Natural killer cell treated with Interleukin-12 subunit alpha and Interleukin-12 subunit beta and Interleukin-15 and Interleukin-18, amount 100 ng/mL, for 72 hours (primary cell): ENCODE measurements around the gene SH3PXD2A. TPM values are rescaled to one million over a fixed set of nuclear protein-coding genes. Genes with fewer than 3 reads are reported as not detected.

Experiments
- ATAC-seq, 2 donors: fragments of 150-1000 bp; cut with Tn5 transposase in 1 of 2; sonication (Bioruptor Pico), chemical (Tn5 transposase) in 1 of 2; 2 replicates each; pipeline ENCODE4 v1.10.0; 2021
- DNase-seq: peaks from one replicate; pipeline ENCODE4 v3.0.0; 2022; ENCODE audit warnings: low spot score
- H3K27ac Mint-ChIP-seq, 2 donors: 1 replicate in 1 of 2; 2 replicates in 1 of 2; pipeline ENCODE4 v1.8.0; 2022; ENCODE audit warnings: mixed read lengths in 2 of 2, mild to moderate bottlenecking in 1 of 2, moderate library complexity in 1 of 2
- H3K27me3 Mint-ChIP-seq, 2 donors: 1 replicate in 1 of 2; 2 replicates in 1 of 2; pipeline ENCODE4 v1.8.0; 2022; ENCODE audit warnings: mixed read lengths in 2 of 2
- H3K36me3 Mint-ChIP-seq: one replicate; pipeline ENCODE4 v1.8.0; 2022; ENCODE audit warnings: mixed read lengths
- H3K4me1 Mint-ChIP-seq, 2 donors: 1 replicate in 1 of 2; 2 replicates in 1 of 2; pipeline ENCODE4 v1.8.0; 2022; ENCODE audit warnings: low read depth in 2 of 2, mixed read lengths in 2 of 2, mild to moderate bottlenecking in 1 of 2
- H3K4me3 Mint-ChIP-seq: one replicate; pipeline ENCODE4 v1.8.0; 2022; ENCODE audit warnings: mixed read lengths
- H3K9me3 Mint-ChIP-seq: 2 replicates; pipeline ENCODE4 v1.8.0; 2022; ENCODE audit warnings: mixed read lengths
- total RNA-seq, 2 donors: library from RNA; stranded (reverse); gene quantifications; one replicate each; pipeline ENCODE4 v1.2.3, GENCODE V29; 2022

The SH3PXD2A gene
- total RNA-seq, 2 donors from 2014 or later = 3.4 to 7.6 TPM

DNA sequence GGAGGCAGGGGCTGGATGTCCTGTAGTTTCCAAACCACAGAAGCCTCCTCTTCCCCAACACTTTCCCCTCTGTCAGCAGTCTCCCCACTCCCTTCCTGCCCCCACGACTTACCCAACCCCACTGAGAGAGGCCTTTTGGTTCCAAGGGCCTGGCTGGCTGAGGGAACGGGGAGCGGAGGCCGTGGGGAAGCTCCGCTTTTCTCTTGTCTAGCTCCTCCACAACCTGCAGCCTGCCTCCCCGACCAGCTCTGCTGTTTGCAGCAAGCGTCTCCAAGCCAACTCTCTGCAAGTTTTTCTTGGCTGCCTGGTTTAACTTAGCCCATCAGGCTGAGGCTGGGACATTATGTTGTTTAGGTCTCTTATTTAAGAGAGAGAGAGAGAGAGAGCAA lies 235.0 kb downstream of the SH3PXD2A start:
- no peak overlapping the region for H3K27ac Mint-ChIP-seq

DNA sequence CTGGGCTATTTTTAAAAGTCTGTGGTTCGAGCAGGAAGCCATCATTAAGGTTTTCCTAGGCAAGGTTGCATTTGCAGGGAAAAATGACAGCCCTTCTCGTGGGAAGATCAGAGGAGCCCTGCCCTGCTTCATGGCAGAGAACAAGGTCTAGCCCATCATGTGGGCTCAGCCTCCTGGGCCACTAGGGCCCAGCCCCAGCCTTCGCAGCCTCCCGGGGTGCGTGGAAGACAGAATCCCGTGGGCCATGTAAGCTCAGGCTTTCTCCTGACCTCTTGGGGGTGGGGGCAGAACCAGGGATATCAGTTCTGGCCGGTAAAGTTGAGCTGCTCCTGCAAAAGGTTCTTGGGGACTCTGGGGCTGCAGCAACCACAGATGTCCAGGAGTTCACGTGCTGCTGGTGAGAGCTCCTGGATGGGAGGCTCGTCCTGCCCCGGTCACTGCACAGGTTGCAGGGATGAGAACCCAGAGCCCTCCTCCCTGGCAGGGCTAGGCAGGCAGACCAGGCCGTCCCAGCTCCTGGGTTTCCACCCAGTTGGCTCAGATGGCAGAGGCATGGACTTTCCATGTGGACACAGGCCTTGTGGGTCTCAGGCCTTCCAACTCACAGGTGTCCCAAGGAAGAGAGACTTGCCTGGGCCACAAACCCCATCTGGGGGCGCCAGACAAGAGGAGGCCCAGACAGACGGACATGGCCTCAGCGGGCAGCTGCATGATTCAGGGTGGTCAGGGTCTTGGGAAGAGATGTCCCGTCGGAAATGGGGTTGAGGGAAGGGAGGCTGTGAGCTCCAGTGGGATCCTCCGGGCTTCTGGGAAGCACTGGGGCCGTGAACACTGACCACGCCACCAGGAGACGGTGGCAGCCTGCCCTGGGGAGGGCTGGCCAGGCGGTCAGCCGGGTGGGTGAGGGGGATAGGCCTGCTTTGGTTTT lies 235.7 kb downstream of the SH3PXD2A start:
- DNase-seq (no peak), ATAC-seq (no peak)
- Mint-ChIP-seq H3K27me3 (no peaks in the 10 kb centered on the region), H3K36me3 (no peaks in the 10 kb centered on the region), H3K4me3 (no peak overlapping the region), H3K4me1 (no peaks in the 10 kb centered on the region), H3K9me3 (no peaks in the 10 kb centered on the region), H3K27ac (no peak overlapping the region)

More for the DNA sequence above, 235.0 kb downstream of the SH3PXD2A start:
- H3K4me1 Mint-ChIP-seq = no peaks in the 10 kb centered on the region
- ATAC-seq (no peak), DNase-seq (no peak)
- no peaks in the 10 kb centered on the region for H3K36me3 Mint-ChIP-seq
- H3K4me3 Mint-ChIP-seq = no peak overlapping the region
- H3K9me3 Mint-ChIP-seq = no peaks in the 10 kb centered on the region
- H3K27me3 Mint-ChIP-seq = no peaks in the 10 kb centered on the region

DNA sequence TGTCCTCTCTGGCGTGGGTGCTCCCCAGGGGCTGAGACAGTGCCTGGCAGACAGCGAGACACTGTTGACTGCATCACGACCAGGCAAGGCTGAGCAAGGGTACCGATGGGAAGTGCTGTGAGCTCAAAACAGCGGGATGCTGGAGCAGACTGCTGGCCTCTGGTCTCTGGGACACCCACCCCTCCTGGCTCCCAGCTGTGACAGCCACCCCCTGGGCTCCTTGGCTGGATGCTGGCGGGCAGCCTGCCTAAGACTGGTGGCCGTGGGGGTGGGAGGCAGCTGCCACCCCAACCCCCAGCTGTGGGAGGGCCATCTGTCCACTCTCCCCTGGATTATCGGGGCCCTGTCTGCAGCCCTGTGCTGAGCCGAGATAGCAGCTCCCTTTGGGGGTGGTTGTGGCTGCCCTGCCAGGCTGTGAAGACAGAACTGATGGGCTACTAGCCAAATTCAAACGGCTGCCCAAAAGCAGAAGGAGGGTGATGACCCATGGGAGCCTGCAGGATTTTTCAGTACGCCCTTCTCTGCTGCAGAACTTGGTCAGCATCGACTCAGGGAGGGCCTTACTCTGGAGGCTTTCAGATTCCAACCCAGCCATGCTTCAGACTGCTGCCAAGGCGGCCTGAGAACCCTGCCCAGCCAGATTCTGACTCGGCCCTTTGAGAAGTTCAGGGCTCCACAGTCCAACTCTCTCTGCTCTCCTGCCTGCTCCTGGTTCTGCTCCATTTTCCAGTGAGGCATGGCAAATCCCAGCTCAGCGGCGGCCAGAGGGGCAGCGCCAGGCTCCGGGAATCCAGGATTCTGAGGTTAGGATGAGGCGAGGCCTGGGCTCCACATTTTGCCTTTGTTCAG lies 236.6 kb downstream of the SH3PXD2A start:
- H3K27me3 Mint-ChIP-seq = no peaks in the 10 kb centered on the region
- no peaks in the 10 kb centered on the region for H3K36me3 Mint-ChIP-seq
- no peak overlapping the region for H3K27ac Mint-ChIP-seq
- ATAC-seq (no peak), DNase-seq (peak; percentile 49)
- no peaks in the 10 kb centered on the region for H3K9me3 Mint-ChIP-seq
- H3K4me1 Mint-ChIP-seq = no peaks in the 10 kb centered on the region
- H3K4me3 Mint-ChIP-seq = no peak overlapping the region

DNA sequence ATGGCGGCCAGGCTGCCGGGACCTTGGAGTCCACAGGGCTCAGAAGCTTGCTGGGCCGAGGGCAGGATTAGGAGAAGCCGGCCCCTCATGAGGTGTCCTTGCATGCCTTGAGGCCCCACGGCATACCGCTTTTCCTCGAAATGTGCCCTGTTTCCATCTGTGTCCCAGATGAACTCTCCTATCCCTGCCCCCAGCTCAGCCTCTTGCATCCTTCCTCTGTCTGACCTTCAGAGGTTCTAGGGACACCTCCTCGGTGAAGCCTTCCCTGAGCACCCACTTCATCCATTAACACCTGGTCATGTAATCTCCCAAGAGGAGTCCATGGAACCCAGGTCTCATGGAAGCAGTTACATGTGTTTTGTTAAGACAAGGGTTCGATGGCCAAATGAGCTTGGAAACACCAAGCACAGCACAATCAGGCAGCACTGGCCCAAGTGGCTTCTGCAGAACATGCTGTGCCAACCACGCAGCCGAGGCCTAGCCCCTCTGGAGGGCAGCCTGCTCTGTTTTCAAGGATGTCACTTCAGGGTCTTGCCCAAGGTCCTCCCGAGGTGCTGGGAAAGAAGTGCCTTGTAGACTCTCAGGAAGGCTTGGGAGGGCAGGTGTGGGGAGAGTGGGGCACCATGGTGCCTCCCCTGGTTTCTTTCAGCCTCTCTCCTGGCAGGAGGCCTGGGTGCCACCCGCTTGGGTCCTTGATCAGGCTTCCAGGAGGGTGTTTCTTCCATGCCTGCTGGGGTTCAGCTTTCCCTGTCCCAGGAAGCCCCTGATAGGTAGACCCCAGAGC lies 237.6 kb downstream of the SH3PXD2A start:
- Mint-ChIP-seq H3K27ac (no peak overlapping the region), H3K27me3 (no peaks in the 10 kb centered on the region), H3K4me3 (no peak overlapping the region), H3K36me3 (no peaks in the 10 kb centered on the region), H3K4me1 (no peaks in the 10 kb centered on the region), H3K9me3 (no peaks in the 10 kb centered on the region)
- ATAC-seq = no peak
- DNase-seq = peak; percentile 41

DNA sequence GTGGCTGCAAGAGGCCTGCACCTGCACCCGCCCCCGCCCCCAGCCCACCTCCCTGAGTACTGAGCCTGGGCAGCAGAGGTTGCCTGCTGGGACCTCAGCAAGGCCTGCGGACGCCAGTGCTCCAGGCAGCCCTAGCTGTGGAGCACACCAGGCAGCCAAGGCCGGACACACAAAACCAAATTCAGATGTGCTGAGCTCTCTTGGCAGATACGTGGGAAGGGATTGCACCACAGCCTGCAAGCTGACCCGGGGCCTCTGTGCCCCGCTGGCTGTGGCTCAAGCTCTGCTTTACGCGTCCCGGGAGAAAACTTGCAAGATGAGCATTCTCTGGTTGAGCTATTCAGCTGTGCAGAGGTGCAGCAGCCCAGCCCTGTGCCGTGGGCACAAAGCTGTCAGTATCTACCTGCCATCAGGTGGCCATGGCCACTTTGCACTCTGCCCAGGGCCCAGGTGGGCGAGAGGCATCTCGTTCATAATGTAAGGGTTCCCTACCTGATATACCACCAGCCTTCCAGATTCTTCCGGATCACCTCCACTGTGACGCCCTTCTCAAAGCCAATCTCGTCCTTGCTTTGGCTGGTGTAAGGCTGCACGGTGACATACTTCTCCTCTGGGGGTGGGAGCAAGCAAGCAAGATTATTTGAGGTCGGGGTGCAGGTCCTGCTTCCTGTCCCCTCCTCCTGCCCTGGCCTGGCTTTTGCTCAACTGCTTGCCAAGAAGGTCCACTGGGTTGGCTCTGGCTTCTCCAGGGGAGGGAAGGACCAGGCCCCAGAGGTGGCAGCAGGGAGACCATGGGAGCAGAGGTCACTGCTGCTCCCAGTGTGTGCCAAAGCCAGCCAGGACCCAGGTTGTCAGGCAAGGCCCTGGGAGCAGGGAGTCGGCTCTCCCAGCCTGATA lies 238.4 kb downstream of the SH3PXD2A start:
- H3K4me3 Mint-ChIP-seq = no peak overlapping the region
- DNase-seq = peak; percentile 38
- no peaks in the 10 kb centered on the region for H3K4me1 Mint-ChIP-seq
- no peaks in the 10 kb centered on the region for H3K27me3 Mint-ChIP-seq
- H3K36me3 Mint-ChIP-seq = no peaks in the 10 kb centered on the region
- no peaks in the 10 kb centered on the region for H3K9me3 Mint-ChIP-seq
- H3K27ac Mint-ChIP-seq = no peak overlapping the region
- ATAC-seq = no peak

DNA sequence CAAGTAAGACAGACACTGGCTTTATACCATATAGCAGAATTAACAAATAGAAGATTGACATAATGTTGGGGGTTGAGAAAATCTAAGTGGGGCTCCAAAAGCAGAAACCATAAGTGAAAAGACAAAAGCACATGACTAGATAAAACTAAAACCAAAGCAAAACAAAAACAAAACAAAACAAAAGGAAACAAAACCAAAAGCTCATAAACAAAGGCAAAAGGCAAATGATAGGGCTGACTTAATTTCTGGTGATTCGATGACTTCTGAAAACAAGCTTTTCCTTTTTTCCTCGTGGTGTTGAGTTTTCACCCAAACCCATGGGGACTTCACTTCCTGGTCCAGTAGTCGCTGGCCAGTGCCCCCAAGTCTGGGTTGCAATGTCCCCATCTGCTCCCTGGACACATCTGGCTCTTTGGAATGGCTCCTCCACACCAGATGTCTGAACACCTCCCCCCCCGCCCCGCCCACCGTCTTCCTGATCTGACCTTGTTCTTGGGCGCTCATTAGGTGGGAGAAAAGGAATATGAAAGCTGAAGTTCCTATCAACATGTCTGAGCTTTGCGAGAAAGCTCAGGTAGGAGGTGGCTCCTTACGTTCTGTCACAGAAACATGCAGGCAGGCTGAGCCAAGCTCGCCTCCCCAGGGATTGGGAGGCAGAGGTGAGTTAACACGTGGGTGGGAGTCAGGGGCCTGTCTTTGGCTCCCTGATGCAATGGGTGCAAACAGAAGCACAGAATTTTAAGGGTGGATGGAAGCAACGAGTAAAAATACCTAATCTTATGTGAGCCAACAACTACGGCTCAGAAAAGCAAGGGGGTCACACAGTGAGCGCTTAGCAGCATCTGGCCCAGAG lies 240.8 kb downstream of the SH3PXD2A start:
- no peaks in the 10 kb centered on the region for H3K27me3 Mint-ChIP-seq
- no peaks in the 10 kb centered on the region for H3K9me3 Mint-ChIP-seq
- H3K4me3 Mint-ChIP-seq = no peak overlapping the region
- no peak for DNase-seq
- no peaks in the 10 kb centered on the region for H3K4me1 Mint-ChIP-seq
- no peaks in the 10 kb centered on the region for H3K36me3 Mint-ChIP-seq
- no peak for ATAC-seq
- no peak overlapping the region for H3K27ac Mint-ChIP-seq

DNA sequence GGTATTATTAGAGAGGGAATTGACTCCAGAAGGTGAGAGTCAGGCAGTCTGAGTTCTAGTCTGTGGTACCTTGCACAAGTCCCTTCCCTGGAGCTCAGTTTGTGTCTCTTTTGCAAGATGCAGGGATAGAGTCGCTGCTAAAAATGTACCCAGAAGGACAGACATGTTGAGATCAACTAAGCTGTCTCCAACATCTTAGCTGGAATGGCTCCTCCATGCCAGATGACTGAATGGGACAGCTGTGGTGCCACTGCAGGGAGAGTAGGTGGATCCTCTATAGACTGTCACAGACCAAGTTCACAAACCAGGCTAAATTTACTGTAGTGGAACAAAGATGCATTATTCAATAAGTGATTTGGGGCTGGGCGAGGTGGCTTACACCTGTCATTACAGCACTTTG lies 241.8 kb downstream of the SH3PXD2A start:
- H3K4me1 Mint-ChIP-seq = no peaks in the 10 kb centered on the region

DNA sequence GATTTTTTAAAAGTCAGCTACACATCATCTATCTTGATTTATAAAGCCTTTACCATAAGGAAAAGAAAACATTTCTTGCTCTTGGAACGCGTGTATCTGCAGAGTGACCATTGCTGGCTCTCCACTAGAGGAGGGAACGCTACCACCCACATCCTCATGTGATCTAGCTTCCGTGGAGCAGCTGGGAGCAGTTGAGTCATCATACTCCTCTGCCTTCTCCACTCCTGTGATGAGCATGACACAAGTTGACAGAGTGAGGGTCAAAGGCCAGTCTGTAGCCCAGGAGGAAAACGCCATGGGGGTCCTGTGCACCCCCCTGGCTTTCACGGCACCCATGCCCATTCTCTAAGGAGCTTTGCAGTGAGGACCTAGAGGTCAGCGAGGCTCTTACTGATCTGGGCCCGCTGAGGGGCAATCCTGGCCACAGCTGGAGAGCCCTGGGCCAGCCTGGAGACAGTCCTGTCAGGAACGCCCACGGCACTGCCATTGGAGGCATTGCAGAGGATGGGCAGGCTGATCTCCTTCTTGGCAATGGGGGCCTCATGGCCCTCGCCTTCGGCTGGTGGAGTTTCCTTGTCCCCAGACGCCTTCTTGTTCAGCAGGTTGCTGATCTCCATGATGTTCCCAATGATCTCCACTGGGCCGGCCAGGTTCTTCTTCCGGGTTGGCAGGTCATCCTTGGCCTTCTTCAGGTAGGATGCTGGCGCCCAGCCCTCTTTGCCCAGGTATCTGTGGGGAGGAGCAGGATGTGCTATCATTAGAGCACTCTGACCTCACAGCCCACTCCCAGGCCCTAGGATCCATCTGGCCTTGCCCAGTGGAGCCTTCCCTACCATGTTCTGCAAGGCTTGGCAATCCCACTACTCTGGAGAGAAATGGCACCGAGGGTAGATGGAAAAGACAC lies 242.7 kb downstream of the SH3PXD2A start:
- DNase-seq (peak; percentile 39), ATAC-seq (no peak)
- H3K4me1 Mint-ChIP-seq = no peaks in the 10 kb centered on the region
- H3K9me3 Mint-ChIP-seq = no peaks in the 10 kb centered on the region
- no peaks in the 10 kb centered on the region for H3K27me3 Mint-ChIP-seq
- H3K27ac Mint-ChIP-seq = no peak overlapping the region
- no peak overlapping the region for H3K4me3 Mint-ChIP-seq
- no peaks in the 10 kb centered on the region for H3K36me3 Mint-ChIP-seq

More for the DNA sequence above, 241.8 kb downstream of the SH3PXD2A start:
- ATAC-seq = no peak
- Mint-ChIP-seq H3K27me3 (no peaks in the 10 kb centered on the region), H3K36me3 (no peaks in the 10 kb centered on the region), H3K4me3 (no peak overlapping the region), H3K9me3 (no peaks in the 10 kb centered on the region), H3K27ac (no peak overlapping the region)
- DNase-seq = no peak

DNA sequence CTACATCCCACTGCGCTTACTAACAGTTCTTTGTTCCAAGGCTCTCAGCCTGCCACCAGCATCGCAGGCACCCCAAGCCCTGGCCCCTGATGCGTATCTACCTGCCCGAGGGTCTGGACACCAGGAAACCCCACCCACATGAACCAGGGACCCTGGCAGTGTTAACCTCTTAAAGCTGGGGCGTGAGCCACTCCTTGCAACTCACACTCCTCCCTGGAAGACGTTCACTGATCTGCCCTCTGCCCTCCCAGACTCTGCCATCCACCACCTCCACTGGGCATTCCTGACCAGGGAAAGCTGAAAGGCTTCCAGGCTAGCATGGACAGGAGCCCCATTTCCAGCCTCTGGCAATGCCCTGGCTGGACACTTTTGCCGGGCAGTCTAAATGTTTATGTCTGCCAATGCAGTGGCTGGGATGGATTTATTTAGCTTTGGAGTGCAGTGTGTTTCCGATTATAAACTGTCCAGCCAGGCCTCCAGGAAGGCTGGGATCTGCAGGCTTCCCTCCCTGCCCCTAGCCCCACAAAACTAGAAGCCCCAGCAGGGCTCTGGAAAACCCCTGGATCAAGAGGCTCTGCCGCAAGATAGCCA lies 244.4 kb downstream of the SH3PXD2A start:
- H3K4me1 Mint-ChIP-seq = no peaks in the 10 kb centered on the region
- no peaks in the 10 kb centered on the region for H3K27me3 Mint-ChIP-seq
- no peak overlapping the region for H3K4me3 Mint-ChIP-seq
- no peaks in the 10 kb centered on the region for H3K36me3 Mint-ChIP-seq
- DNase-seq (peak; percentile 16), ATAC-seq (no peak)
- H3K9me3 Mint-ChIP-seq = no peaks in the 10 kb centered on the region
- no peak overlapping the region for H3K27ac Mint-ChIP-seq

DNA sequence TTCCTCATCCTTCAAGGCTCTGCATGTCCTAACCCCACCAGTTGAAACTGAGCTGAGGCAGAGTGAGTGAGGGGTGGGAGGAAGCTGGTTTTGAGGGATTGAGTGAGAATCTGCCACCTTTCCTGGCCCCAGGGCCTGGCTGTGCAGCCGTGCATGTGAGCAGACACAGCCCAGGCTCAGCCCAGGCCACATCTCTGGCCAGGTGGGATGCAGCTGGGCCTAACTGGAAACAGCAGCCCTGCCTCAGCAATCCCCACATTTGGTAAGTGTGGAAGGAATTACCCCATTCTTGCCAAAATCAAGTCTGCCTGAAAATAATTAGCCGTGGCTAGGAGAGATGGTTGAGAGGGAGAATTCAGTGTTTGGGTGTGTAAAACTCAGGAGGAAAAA lies 245.3 kb downstream of the SH3PXD2A start:
- no peaks in the 10 kb centered on the region for H3K27me3 Mint-ChIP-seq
- ATAC-seq = no peak
- no peaks in the 10 kb centered on the region for H3K9me3 Mint-ChIP-seq
- DNase-seq = no peak
- H3K36me3 Mint-ChIP-seq = no peaks in the 10 kb centered on the region
- H3K4me3 Mint-ChIP-seq = no peak overlapping the region
- H3K4me1 Mint-ChIP-seq = no peaks in the 10 kb centered on the region
- no peak overlapping the region for H3K27ac Mint-ChIP-seq
